Peyer's patch (tissue), 4 donors: Measurements from ENCODE around the gene DDX31. TPM values are rescaled to one million over a fixed set of nuclear protein-coding genes. Genes with fewer than 3 reads are reported as not detected.

Experiments used
- DNase-seq, 3 donors: peaks; one replicate each; pipeline ENCODE4 v3.0.0-alpha.2; 2017 to 2019
- H3K27ac ChIP-seq, 4 donors: fragments of 200-600 bp; sonication (generic); one replicate each; pipeline ENCODE4 v1.5.1; 2016 to 2019
- H3K27me3 ChIP-seq, 2 donors: fragments of 200-600 bp; sonication (generic); one replicate each; pipeline ENCODE4 v1.5.1; 2019
- H3K36me3 ChIP-seq, 3 donors: fragments of 200-600 bp; sonication (generic); one replicate each; pipeline ENCODE4 v1.5.1; 2016 to 2019
- H3K4me1 ChIP-seq, 4 donors: fragments of 200-600 bp; sonication (generic); one replicate each; pipeline ENCODE4 v1.5.1; 2016 to 2019
- H3K4me3 ChIP-seq, 4 donors: fragments of 200-600 bp; sonication (generic); 1 replicate in 3 of 4; 2 replicates in 1 of 4; pipeline ENCODE4 v1.5.1; 2016 to 2019; ENCODE audit warnings: mild to moderate bottlenecking in 1 of 4
- H3K9me3 ChIP-seq, 4 donors: fragments of 200-600 bp; sonication (generic); one replicate each; pipeline ENCODE4 v1.5.1; 2016 to 2019; ENCODE audit warnings: mild to moderate bottlenecking in 1 of 4
- POLR2A ChIP-seq, 2 donors: fragments of 450-650 bp; IDR thresholded peaks; one replicate each; pipeline ENCODE4 v1.5.1; 2017; ENCODE audit warnings: antibody characterized with exemption in 2 of 2, mild to moderate bottlenecking in 2 of 2, moderate library complexity in 2 of 2
- total RNA-seq, 4 donors: library from RNA; depleted of rRNA; stranded (reverse); fragments of >200 nt; gene quantifications; one replicate each; pipeline ENCODE4 v1.1.0, GENCODE V29; 2016
- TF ChIP-seq, protein P1 (sequence below), 6 experiments: fragments of 450-650 bp in 4 of 6; fragments of 200-600 bp in 2 of 6; sonication (generic) in 1 of 6; IDR thresholded peaks; one replicate each; pipeline ENCODE4 v1.5.1; 2017 to 2019; ENCODE audit warnings: antibody characterized with exemption in 6 of 6, mild to moderate bottlenecking in 3 of 6, moderate library complexity in 1 of 6

Gene DDX31
- total RNA-seq, 4 donors from 2014 or later = 4.9 to 14.0 (median 9.0) TPM

DNA sequence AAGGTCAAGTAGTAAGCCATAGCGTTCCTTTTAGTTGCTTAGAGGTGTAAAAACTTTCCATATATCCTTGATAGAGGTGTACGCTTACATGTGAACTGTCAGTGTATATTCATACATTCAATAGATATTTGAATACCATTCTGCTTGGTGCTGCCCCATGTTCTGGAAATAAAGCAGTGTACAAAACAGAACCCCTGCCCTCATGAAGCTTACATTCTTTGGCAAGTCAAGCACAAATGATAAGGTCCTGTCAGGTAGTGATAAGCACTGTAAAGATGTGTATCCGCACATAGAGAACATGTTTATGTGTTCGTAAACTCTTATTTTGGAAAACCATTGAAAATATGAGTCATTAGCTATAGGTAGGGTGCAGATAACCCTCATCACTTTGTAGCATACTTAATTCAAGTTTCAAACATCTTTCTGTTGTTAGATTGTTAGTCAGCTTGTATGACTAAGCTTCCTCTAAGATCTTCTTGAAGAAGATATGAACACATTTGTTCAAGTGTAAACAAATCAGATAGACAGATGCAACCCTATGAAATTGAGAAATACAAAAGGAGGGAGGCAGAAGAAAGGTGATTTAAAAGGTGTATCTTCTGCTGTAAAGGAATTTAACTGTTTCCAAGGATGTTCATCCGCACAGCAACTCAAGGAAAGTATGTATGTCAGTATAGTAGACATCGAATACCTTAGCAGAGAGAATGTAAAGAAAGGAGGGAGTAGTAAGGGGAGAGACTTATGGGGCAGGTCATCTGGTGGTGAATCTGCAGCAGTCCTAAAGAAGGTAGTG is 2.0 kb upstream of the DDX31 start:
- Histone ChIP-seq H3K4me3 (peak overlapping the region in 2 of 4 donors; percentile 90 to 93), H3K36me3 (no peaks in the 10 kb centered on the region), H3K27me3 (no peaks in the 10 kb centered on the region), H3K4me1 (peaks cover 0 to 22% (median 10%) of the 10 kb centered on the region in 4 donors), H3K27ac (no peak overlapping the region), H3K9me3 (no peaks in the 10 kb centered on the region)
- no peak for DNase-seq
- no peak for TF ChIP-seq POLR2A (IDR thresholded peaks at IDR 0.05)
- TF ChIP-seq, protein P1, sequence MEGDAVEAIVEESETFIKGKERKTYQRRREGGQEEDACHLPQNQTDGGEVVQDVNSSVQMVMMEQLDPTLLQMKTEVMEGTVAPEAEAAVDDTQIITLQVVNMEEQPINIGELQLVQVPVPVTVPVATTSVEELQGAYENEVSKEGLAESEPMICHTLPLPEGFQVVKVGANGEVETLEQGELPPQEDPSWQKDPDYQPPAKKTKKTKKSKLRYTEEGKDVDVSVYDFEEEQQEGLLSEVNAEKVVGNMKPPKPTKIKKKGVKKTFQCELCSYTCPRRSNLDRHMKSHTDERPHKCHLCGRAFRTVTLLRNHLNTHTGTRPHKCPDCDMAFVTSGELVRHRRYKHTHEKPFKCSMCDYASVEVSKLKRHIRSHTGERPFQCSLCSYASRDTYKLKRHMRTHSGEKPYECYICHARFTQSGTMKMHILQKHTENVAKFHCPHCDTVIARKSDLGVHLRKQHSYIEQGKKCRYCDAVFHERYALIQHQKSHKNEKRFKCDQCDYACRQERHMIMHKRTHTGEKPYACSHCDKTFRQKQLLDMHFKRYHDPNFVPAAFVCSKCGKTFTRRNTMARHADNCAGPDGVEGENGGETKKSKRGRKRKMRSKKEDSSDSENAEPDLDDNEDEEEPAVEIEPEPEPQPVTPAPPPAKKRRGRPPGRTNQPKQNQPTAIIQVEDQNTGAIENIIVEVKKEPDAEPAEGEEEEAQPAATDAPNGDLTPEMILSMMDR (IDR thresholded peaks at IDR 0.05) = no peak

DNA sequence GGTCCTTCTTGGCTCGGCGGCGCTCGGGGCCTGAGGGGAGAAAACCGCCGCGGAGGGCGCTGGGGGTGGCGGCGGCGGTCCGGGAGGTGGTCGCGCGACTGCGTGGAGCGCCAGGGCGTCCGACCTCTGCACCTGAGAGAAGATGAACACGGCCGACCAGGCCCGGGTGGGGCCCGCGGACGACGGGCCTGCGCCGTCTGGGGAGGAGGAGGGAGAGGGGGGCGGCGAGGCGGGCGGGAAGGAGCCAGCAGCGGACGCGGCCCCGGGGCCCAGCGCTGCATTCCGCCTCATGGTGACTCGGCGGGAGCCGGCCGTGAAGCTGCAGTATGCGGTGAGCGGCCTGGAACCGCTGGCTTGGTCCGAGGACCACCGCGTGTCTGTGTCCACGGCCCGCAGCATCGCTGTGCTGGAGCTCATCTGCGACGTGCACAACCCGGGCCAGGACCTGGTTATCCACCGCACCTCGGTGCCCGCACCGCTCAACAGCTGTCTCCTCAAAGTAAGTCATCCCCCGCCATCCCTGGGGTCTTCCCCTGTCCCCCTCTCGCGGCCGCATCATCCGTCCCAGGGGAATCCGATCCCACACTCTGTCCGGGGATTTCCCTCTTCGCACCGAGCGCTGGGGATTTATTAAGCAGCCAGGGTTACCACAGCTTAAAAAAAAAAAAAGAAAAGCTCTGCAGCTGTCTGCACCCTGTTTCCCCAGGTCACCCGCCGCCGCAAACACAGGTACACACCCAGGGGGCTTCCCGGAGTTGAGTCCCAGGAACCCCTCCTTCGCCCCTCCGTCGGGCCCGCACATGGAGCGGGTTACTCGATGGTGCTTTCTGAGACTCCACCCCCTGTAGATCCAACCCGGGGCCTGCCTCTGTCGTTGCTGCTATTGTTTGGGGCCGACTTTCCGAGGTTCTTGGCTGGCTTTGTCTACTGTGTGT is 941 bp upstream of the DDX31 start, which contains the start of gene GTF3C4:
GTF3C4 (plus strand) TSS at position 8 of the 935 bp plus-strand sequence; CDS start at position 143, 135 bp downstream.
- Histone ChIP-seq H3K4me1 (peaks cover 0 to 22% (median 10%) of the 10 kb centered on the region in 4 donors), H3K27me3 (no peaks in the 10 kb centered on the region), H3K27ac (peak within 1 kb of the TSS; percentile 89 to 96 (median 92)), H3K9me3 (no peaks in the 10 kb centered on the region), H3K4me3 (peak within 1 kb of the TSS; percentile 80 to 99 (median 92)), H3K36me3 (no peaks in the 10 kb centered on the region)
- DNase-seq = peak in 2 of 3 donors; percentile 16 to 51
- TF ChIP-seq POLR2A (IDR thresholded peaks at IDR 0.05) = no peak
- TF ChIP-seq, protein P1 (IDR thresholded peaks at IDR 0.05) = no peak

DNA sequence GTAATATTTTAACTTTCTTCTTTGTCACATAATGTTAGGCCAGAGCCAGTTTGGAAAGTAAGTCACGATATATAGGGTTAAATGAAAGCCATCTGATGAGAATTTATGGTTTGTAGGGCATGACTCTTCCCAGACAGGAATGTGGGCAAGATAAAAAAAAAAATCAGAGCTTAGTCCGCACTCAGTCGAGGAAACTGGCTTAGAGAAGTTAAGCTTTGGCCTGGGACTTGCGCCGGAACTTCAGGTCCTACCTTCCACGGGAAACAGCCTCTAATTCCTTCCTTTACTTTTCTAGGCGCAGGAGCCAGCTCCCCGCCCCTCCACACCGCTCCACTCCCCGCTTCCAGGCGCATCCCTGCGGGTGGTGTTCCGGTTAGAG is 475 bp downstream of the DDX31 start:
- Histone ChIP-seq H3K9me3 (no peaks in the 10 kb centered on the region), H3K36me3 (no peaks in the 10 kb centered on the region), H3K27ac (peak overlapping the region; percentile 89 to 96 (median 92)), H3K4me3 (peak overlapping the region; percentile 80 to 99 (median 92)), H3K27me3 (no peaks in the 10 kb centered on the region), H3K4me1 (peaks cover 0 to 22% (median 10%) of the 10 kb centered on the region in 4 donors)
- TF ChIP-seq, protein P1 (IDR thresholded peaks at IDR 0.05) = no peak
- TF ChIP-seq POLR2A (IDR thresholded peaks at IDR 0.05) = no peak
- DNase-seq = peak in 1 of 3 donors; percentile 67

DNA sequence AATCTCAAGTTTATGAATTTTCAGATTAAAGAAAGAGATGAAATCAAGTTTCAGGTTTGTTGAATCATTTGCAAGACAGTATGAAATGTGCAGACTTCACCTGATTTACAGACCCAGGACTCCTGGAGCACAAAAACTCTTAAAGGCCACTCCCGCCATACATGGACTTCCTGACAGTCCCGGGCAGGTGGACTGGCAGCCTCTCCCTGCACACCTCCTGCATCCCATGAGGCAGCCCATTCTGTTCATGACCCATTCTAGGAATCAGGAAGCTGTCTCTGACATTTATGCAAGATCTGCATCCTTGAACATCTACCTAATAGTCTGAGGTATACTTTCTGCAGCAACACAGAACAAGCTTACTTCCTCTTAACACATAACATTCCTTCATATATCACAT is 5.9 kb downstream of the DDX31 start:
- Histone ChIP-seq H3K9me3 (no peaks in the 10 kb centered on the region), H3K27ac (no peak overlapping the region), H3K4me1 (no peaks in the 10 kb centered on the region), H3K27me3 (no peaks in the 10 kb centered on the region), H3K4me3 (no peak overlapping the region), H3K36me3 (peaks cover 0 to 21% (median 0%) of the 10 kb centered on the region in 3 donors)
- TF ChIP-seq, protein P1 (IDR thresholded peaks at IDR 0.05) = no peak
- TF ChIP-seq POLR2A (IDR thresholded peaks at IDR 0.05) = no peak
- DNase-seq = no peak

DNA sequence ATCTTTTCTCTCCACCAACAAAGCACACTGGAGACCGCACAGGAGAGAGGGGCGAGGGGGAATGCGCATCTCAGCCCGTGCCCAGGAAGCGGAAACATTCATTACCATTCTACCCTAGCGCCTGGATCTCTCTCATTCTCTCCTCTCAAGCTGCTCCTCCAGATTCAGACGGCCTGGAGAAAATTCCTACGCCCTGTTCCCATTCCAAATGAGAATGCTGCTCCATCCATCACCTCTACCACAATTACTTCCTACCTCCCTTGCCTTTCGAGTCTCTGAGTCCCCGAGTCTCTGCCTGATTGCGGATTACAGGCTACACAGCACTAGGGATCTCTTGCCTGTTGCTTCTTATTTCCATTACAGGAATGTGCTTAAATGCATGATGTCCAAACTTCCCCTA is 6.7 kb downstream of the DDX31 start:
- no peaks in the 10 kb centered on the region for H3K27me3 ChIP-seq
- peaks cover 0 to 28% (median 0%) of the 10 kb centered on the region in 3 donors for H3K36me3 ChIP-seq
- DNase-seq = no peak
- H3K27ac ChIP-seq = no peak overlapping the region
- H3K9me3 ChIP-seq = no peaks in the 10 kb centered on the region
- TF ChIP-seq, protein P1 (IDR thresholded peaks at IDR 0.05) = no peak
- TF ChIP-seq POLR2A (IDR thresholded peaks at IDR 0.05) = no peak
- H3K4me1 ChIP-seq = no peaks in the 10 kb centered on the region
- H3K4me3 ChIP-seq = no peak overlapping the region
